HepG2 (cell line): ENCODE data around the gene IGFALS. TPM values are rescaled to one million over a fixed set of nuclear protein-coding genes. Genes with fewer than 3 reads are reported as not detected.

Source experiments
- AGO2 ChIP-seq: fragments of 200-400 bp; formaldehyde crosslinking; optimal IDR thresholded peaks from 2 replicates; pipeline ENCODE3; 2017; ENCODE audit warnings: mild to moderate bottlenecking, low read depth, low read length, moderate library complexity
- ARNT ChIP-seq: fragments of 450-650 bp; IDR thresholded peaks from 2 replicates; pipeline ENCODE4 v1.6.1; 2017
- CEBPG ChIP-seq: IDR thresholded peaks from 2 replicates; pipeline ENCODE4 v1.6.1; 2016
- PAX8 ChIP-seq: sonication (generic); formaldehyde crosslinking; IDR thresholded peaks from 2 replicates; pipeline ENCODE4 v1.8.0; 2022; ENCODE audit warnings: mild to moderate bottlenecking, missing genetic modification reagents, borderline replicate concordance
- REPIN1 ChIP-seq: sonication (generic); formaldehyde crosslinking; IDR thresholded peaks from 2 replicates; pipeline ENCODE4 v1.8.0; 2022; ENCODE audit warnings: missing genetic modification reagents, low read depth, mild to moderate bottlenecking, borderline replicate concordance
- SALL1 ChIP-seq: sonication (generic); formaldehyde crosslinking; IDR thresholded peaks from 2 replicates; pipeline ENCODE4 v1.8.0; 2022; ENCODE audit warnings: mild to moderate bottlenecking, missing genetic modification reagents
- ZC3H4 ChIP-seq: sonication (generic); formaldehyde crosslinking; IDR thresholded peaks from 2 replicates; pipeline ENCODE4 v1.4.0; 2020; ENCODE audit warnings: missing genetic modification reagents, borderline replicate concordance
- ZKSCAN8 ChIP-seq: IDR thresholded peaks from 2 replicates; pipeline ENCODE4 v1.6.1; 2016; ENCODE audit warnings: borderline replicate concordance, missing genetic modification reagents, missing compliant biosample characterization
- ZNF605 ChIP-seq: sonication (generic); formaldehyde crosslinking; IDR thresholded peaks from 2 replicates; pipeline ENCODE4 v1.8.0; 2022; ENCODE audit warnings: mild to moderate bottlenecking, missing genetic modification reagents
- ZNF703 ChIP-seq: sonication (generic); formaldehyde crosslinking; IDR thresholded peaks from 2 replicates; pipeline ENCODE4 v1.5.1; 2020; ENCODE audit warnings: missing genetic modification reagents, mild to moderate bottlenecking, moderate library complexity, borderline replicate concordance
- polyA plus RNA-seq, 8 experiments: library from polyadenylated mRNA; depleted of rRNA in 3 of 8; stranded (reverse) in 7 of 8; unstranded in 1 of 8; fragments of >200 nt; fragmentation: Illumina TruSeq in 4 of 8; extraction: Trizol in 4 of 8; gene quantifications; 2 replicates each; pipeline versions ENCODE4 v1.2.1 to v1.2.3, GENCODE V29; 2011 to 2016; ENCODE audit warnings: low read depth in 4 of 8, missing spikeins in 1 of 8, mixed read lengths in 1 of 8; ENCODE audit not compliant: insufficient read depth in 1 of 8
- total RNA-seq, 5 experiments: library from RNA; depleted of rRNA; stranded (reverse); fragments of >200 nt; fragmentation: Illumina TruSeq; extraction: Trizol; gene quantifications; 2 replicates each; pipeline ENCODE4 v1.2.3, GENCODE V29; 2016; ENCODE audit warnings: low read depth in 1 of 5
- TF ChIP-seq, protein P1 (sequence below): sonication (generic); formaldehyde crosslinking; IDR thresholded peaks from 2 replicates; pipeline ENCODE4 v1.5.0; 2020; ENCODE audit warnings: mild to moderate bottlenecking, missing genetic modification reagents, moderate library complexity
- TF ChIP-seq, protein P2 (sequence below): sonication (generic); formaldehyde crosslinking; IDR thresholded peaks from 2 replicates; pipeline ENCODE4 v1.5.0; 2020; ENCODE audit warnings: mild to moderate bottlenecking, missing genetic modification reagents, borderline replicate concordance
- TF ChIP-seq, protein P3 (sequence below): sonication (generic); formaldehyde crosslinking; IDR thresholded peaks from 2 replicates; pipeline ENCODE4 v1.4.0; 2020; ENCODE audit warnings: missing genetic modification reagents, mild to moderate bottlenecking, borderline replicate concordance

IGFALS gene
- total and polyA plus RNA-seq, 2 of the 13 experiments (the other 11 are each of a cell fraction or from before 2014, with no cell fraction given): 0.34 to 2.4 TPM

DNA sequence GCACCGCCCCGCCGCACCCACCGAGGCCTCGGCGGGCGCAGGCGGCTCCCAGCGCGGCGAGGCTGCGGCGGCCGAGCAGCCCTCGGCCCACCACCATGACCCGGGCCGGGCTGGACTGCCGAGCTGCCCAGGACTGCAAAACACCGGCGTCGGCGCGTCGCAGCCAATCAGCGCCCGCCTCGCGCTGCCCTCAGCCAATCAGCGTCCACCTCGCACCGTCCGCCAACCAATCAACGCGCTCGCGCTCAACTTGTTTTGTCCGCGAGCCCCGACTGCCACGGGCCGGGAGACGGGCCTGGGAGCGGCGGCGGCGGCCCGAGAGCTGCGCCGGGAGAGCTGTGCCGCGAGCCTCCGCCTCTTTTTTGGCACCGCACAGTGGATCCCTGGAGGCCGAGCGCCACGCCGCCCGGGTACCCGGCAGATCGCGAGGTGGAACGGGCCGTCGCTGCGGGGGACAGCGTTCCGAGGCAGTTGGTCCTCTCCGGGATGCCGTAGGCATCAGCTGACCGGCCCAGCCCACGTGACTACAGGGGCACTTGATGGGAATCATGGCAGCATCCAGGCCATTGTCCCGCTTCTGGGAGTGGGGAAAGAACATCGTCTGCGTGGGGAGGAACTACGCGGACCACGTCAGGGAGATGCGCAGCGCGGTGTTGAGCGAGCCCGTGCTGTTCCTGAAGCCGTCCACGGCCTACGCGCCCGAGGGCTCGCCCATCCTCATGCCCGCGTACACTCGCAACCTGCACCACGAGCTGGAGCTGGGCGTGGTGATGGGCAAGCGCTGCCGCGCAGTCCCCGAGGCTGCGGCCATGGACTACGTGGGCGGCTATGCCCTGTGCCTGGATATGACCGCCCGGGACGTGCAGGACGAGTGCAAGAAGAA lies 33.4 kb upstream of the IGFALS start, which contains the start of the genes FAHD1 and HAGH (continued):
- TF ChIP-seq, protein P1, sequence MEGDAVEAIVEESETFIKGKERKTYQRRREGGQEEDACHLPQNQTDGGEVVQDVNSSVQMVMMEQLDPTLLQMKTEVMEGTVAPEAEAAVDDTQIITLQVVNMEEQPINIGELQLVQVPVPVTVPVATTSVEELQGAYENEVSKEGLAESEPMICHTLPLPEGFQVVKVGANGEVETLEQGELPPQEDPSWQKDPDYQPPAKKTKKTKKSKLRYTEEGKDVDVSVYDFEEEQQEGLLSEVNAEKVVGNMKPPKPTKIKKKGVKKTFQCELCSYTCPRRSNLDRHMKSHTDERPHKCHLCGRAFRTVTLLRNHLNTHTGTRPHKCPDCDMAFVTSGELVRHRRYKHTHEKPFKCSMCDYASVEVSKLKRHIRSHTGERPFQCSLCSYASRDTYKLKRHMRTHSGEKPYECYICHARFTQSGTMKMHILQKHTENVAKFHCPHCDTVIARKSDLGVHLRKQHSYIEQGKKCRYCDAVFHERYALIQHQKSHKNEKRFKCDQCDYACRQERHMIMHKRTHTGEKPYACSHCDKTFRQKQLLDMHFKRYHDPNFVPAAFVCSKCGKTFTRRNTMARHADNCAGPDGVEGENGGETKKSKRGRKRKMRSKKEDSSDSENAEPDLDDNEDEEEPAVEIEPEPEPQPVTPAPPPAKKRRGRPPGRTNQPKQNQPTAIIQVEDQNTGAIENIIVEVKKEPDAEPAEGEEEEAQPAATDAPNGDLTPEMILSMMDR (CRISPR knock-in tag): 0 out of 2 replicates have a peak, but pooled peaks have one; percentile 3
- TF ChIP-seq SALL1 (CRISPR knock-in tag): peak; percentile 93
- TF ChIP-seq REPIN1 (CRISPR knock-in tag): peak; percentile 94
- no peak for TF ChIP-seq PAX8
- TF ChIP-seq ZC3H4: no peak
- TF ChIP-seq, protein P2, sequence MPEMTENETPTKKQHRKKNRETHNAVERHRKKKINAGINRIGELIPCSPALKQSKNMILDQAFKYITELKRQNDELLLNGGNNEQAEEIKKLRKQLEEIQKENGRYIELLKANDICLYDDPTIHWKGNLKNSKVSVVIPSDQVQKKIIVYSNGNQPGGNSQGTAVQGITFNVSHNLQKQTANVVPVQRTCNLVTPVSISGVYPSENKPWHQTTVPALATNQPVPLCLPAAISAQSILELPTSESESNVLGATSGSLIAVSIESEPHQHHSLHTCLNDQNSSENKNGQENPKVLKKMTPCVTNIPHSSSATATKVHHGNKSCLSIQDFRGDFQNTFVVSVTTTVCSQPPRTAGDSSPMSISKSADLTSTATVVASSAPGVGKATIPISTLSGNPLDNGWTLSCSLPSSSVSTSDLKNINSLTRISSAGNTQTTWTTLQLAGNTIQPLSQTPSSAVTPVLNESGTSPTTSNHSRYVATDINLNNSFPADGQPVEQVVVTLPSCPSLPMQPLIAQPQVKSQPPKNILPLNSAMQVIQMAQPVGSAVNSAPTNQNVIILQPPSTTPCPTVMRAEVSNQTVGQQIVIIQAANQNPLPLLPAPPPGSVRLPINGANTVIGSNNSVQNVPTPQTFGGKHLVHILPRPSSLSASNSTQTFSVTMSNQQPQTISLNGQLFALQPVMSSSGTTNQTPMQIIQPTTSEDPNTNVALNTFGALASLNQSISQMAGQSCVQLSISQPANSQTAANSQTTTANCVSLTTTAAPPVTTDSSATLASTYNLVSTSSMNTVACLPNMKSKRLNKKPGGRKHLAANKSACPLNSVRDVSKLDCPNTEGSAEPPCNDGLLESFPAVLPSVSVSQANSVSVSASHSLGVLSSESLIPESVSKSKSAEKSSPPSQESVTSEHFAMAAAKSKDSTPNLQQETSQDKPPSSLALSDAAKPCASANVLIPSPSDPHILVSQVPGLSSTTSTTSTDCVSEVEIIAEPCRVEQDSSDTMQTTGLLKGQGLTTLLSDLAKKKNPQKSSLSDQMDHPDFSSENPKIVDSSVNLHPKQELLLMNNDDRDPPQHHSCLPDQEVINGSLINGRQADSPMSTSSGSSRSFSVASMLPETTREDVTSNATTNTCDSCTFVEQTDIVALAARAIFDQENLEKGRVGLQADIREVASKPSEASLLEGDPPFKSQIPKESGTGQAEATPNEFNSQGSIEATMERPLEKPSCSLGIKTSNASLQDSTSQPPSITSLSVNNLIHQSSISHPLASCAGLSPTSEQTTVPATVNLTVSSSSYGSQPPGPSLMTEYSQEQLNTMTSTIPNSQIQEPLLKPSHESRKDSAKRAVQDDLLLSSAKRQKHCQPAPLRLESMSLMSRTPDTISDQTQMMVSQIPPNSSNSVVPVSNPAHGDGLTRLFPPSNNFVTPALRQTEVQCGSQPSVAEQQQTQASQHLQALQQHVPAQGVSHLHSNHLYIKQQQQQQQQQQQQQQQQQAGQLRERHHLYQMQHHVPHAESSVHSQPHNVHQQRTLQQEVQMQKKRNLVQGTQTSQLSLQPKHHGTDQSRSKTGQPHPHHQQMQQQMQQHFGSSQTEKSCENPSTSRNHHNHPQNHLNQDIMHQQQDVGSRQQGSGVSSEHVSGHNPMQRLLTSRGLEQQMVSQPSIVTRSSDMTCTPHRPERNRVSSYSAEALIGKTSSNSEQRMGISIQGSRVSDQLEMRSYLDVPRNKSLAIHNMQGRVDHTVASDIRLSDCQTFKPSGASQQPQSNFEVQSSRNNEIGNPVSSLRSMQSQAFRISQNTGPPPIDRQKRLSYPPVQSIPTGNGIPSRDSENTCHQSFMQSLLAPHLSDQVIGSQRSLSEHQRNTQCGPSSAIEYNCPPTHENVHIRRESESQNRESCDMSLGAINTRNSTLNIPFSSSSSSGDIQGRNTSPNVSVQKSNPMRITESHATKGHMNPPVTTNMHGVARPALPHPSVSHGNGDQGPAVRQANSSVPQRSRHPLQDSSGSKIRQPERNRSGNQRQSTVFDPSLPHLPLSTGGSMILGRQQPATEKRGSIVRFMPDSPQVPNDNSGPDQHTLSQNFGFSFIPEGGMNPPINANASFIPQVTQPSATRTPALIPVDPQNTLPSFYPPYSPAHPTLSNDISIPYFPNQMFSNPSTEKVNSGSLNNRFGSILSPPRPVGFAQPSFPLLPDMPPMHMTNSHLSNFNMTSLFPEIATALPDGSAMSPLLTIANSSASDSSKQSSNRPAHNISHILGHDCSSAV (CRISPR knock-in tag): no peak
- TF ChIP-seq ZNF605 (CRISPR knock-in tag): peak; percentile 90
- no peak; the same call in 1 of the 2 replicates for TF ChIP-seq CEBPG (CRISPR knock-in tag)
- TF ChIP-seq, protein P3, sequence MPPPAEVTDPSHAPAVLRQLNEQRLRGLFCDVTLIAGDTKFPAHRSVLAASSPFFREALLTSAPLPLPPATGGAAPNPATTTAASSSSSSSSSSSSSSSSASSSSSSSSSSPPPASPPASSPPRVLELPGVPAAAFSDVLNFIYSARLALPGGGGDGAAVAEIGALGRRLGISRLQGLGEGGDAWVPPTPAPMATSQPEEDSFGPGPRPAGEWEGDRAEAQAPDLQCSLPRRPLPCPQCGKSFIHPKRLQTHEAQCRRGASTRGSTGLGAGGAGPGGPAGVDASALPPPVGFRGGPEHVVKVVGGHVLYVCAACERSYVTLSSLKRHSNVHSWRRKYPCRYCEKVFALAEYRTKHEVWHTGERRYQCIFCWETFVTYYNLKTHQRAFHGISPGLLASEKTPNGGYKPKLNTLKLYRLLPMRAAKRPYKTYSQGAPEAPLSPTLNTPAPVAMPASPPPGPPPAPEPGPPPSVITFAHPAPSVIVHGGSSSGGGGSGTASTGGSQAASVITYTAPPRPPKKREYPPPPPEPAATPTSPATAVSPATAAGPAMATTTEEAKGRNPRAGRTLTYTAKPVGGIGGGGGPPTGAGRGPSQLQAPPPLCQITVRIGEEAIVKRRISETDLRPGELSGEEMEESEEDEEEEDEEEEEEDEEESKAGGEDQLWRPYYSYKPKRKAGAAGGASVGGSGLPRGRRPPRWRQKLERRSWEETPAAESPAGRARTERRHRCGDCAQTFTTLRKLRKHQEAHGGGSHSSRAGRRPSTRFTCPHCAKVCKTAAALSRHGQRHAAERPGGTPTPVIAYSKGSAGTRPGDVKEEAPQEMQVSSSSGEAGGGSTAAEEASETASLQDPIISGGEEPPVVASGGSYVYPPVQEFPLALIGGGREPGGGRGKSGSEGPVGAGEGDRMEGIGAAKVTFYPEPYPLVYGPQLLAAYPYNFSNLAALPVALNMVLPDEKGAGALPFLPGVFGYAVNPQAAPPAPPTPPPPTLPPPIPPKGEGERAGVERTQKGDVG: peak; percentile 85; the same call in 1 of the 2 replicates
- peak; percentile 90 for TF ChIP-seq ZNF703 (CRISPR knock-in tag)
- TF ChIP-seq ZKSCAN8 (CRISPR knock-in tag): 0 out of 2 replicates have a peak, but pooled peaks have one; percentile 47
- TF ChIP-seq ARNT: no peak
- TF ChIP-seq AGO2: peak; percentile 92
